ENCODE data around the gene A3GALT2.

DNA sequence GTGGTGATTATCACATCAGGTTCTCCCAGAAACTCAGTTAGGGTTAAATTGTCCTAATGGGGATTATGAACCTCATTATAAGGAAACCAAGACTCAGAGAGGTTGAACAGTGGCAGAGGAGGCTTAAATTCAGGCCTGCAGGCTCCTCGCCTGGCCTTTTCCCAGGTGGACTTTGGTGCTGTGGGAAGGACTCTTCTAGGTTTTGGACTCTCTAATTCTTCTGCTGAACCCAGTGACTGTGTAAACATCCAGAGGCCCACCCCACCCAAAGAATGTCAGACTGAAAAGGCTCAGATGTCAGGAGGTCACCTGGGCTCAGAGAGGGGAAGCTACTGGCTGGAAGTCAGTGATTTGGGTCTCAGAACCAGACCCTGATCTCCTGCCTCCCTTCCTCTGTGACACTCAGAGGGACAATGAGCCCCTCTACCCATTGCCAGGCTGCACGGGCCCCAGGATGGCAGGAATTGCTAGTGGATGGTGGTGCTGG is 62.1 kb downstream of the A3GALT2 start:
- TF ChIP-seq, protein P1, sequence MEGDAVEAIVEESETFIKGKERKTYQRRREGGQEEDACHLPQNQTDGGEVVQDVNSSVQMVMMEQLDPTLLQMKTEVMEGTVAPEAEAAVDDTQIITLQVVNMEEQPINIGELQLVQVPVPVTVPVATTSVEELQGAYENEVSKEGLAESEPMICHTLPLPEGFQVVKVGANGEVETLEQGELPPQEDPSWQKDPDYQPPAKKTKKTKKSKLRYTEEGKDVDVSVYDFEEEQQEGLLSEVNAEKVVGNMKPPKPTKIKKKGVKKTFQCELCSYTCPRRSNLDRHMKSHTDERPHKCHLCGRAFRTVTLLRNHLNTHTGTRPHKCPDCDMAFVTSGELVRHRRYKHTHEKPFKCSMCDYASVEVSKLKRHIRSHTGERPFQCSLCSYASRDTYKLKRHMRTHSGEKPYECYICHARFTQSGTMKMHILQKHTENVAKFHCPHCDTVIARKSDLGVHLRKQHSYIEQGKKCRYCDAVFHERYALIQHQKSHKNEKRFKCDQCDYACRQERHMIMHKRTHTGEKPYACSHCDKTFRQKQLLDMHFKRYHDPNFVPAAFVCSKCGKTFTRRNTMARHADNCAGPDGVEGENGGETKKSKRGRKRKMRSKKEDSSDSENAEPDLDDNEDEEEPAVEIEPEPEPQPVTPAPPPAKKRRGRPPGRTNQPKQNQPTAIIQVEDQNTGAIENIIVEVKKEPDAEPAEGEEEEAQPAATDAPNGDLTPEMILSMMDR (IDR thresholded peaks at IDR 0.05), result no peak
- no peak for TF ChIP-seq POLR2A (IDR thresholded peaks at IDR 0.05)

Measured in uterus (tissue), 2 donors.